GM04503 (cell line): ENCODE measurements around the gene RAB6D.
"Not testable (repeated sequence)": the region's sequence is repeated elsewhere in the genome, so short reads cannot be mapped to it uniquely, and the experiment has no call there.

ENCODE experiments used
- DNase-seq: peaks from one replicate; pipeline ENCODE4 v3.0.0-alpha.2; 2012; ENCODE audit warnings: low read depth

The RAB6D gene

DNA sequence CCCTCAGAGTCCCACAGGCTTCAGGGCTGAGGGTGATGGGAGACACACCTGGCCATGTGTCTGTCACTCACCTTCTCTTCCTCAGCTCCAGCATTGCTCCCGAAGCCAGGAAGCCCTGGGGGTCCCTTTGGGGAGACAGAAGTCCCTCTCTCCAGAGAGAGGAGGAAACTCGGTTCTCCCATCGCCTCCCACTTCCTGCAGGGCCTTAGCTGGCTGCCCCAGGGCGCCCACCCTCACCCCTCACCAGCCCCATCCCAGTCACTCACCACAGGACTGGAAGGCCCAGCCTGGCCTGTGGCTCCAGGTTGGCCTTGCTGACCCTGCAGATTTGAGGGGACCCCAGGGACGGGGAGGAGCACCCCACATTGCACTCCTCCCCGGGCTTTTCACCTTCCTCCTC, 2.7 kb upstream of the RAB6D start:
- no peak for DNase-seq

GRCh38 chr2:131365452-131365851, 1.5 kb upstream of the RAB6D start:
- no peak for DNase-seq

- DNase-seq = not testable (repeated sequence)
Measured at GRCh38 chr2:131363213-131363612, 755 bp downstream of the RAB6D start.

GRCh38 chr2:131361773-131362172, 2.2 kb downstream of the RAB6D start:
- not testable (repeated sequence) for DNase-seq

GRCh38 chr2:131353167-131353697, 10.7 kb downstream of the RAB6D start:
- not testable (repeated sequence) for DNase-seq

- DNase-seq = no peak
Measured at GRCh38 chr2:131349021-131349420, 14.9 kb downstream of the RAB6D start.

DNA sequence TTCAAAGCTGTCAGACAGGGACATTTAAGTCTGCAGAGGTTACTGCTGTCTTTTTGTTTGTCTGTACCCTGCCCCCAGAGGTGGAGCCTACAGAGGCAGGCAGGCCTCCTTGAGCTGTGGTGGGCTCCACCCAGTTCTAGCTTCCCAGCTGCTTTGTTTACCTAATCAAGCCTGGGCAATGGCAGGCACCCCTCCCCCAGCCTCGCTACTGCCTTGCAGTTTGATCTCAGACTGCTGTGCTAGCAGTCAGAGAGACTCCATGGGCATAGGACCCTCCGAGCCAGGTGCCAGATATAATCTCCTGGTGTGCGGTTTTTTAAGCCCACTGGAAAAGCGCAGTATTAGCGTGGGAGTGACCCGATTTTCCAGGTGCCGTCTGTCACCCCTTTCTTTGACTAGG, 16.9 kb downstream of the RAB6D start:
- not testable (repeated sequence) for DNase-seq

- DNase-seq = not testable (repeated sequence)
Measured at GRCh38 chr2:131339307-131339706, 24.7 kb downstream of the RAB6D start.

- DNase-seq = not testable (repeated sequence)
Measured at GRCh38 chr2:131335319-131335718, 28.6 kb downstream of the RAB6D start.

GRCh38 chr2:131332709-131333108, 31.3 kb downstream of the RAB6D start:
- DNase-seq = not testable (repeated sequence)

DNA sequence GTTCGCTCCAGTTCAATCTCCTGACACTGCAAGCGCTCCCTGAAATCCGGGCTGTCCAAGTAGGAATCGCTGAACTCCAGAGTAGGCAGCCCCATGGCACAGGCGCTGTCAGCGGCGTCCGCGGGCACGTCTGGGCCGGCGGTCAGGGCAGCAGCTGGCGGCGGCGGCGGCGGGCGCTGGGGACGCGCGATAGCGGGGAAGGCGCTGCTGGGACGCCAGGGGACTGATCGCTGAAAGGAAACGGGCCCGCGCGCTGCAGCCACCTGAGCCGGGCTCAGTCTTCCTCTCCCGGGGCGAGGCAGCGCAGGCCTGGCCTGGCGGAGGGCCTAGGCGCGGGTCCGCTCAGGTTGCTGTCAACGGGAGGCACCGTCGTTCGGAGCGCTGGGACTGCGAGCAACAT, 33.0 kb downstream of the RAB6D start:
- not testable (repeated sequence) for DNase-seq

DNA sequence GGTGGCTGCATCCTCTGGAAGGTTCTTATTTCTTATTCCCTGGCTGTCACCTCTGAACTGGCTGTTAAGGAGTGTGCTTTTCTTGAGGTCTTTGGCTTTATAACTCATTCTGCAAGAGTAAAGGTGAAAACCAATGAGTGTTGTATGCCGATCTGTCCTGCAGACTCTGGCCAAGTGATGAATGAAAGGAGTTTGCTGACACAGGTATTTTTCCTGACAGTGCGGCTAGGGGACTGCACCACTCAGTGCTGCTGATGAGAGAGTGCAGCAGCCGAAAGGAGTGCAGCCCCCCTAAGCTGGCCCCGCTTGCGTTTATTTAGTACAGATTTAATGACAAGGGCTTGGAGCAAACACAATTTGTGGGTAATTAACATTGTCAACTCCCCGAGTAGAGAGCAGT, 41.8 kb downstream of the RAB6D start:
- no peak for DNase-seq

- DNase-seq = not testable (repeated sequence)
Measured at GRCh38 chr2:131321344-131321743, 42.6 kb downstream of the RAB6D start.

GRCh38 chr2:131311001-131311400, 53.0 kb downstream of the RAB6D start:
- not testable (repeated sequence) for DNase-seq
